Activated T-cell treated with anti-CD3 and anti-CD28 coated beads, Interleukin-2, amount 50 U/mL, for 24 hours (primary cell): Measurements from ENCODE around the gene DCUN1D4.
"Not testable (repeated sequence)": the region's sequence is repeated elsewhere in the genome, so short reads cannot be mapped to it uniquely, and the experiment has no call there.

Experiments
- DNase-seq: peaks from one replicate; pipeline ENCODE4 v3.0.0-alpha.2; 2020
- H3K27ac Mint-ChIP-seq: 2 replicates; pipeline ENCODE4 v1.8.0; 2020; ENCODE audit warnings: mild to moderate bottlenecking, mixed read lengths
- H3K27me3 Mint-ChIP-seq: 2 replicates; pipeline ENCODE4 v1.8.0; 2020; ENCODE audit warnings: mixed read lengths
- H3K36me3 Mint-ChIP-seq: 2 replicates; pipeline ENCODE4 v1.8.0; 2020; ENCODE audit warnings: low read depth, mixed read lengths
- H3K4me1 Mint-ChIP-seq: 2 replicates; pipeline ENCODE4 v1.8.0; 2020; ENCODE audit warnings: low read depth, mixed read lengths
- H3K4me3 Mint-ChIP-seq: 2 replicates; pipeline ENCODE4 v1.8.0; 2020; ENCODE audit warnings: mild to moderate bottlenecking, moderate library complexity, mixed read lengths
- H3K9me3 Mint-ChIP-seq: 2 replicates; pipeline ENCODE4 v1.8.0; 2020; ENCODE audit warnings: mixed read lengths

DCUN1D4 gene

DNA sequence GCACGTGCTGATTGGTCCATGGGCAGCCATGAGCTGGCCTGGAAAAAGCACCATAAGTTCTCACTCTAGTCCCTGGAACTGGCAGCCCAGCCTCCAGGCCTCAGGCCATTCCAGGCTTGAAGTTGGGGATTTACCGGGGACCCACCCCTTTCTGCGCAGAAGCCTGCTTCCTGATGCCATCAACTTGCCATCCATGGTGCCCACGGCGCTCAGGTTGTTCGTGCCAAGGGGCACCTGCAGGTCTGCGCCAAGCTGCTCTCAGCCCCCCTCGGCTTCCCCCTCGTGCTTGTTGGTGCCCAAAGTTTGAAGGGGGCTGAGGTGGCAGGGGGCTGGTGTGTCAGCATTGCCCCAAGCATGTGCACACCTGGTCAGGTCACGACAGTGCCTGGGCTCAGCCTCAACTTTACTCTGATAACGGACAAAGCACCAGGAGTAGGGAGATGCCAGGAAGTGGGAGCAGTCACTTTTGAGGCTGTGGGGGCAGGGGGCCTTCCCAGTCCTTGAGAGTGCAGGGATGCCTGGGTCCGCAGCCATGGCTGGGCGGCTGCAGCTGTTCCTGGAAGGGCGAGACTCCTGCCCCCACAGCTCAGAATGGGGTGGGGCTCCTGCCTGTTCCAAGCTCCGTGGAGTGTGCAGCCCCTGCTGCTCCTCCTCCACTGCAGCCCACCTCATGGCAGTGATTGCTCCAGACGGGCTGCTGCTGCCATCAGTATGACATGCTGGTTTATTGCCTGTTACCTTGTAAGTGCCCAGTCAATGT is 24.9 kb downstream of the DCUN1D4 start:
- no peaks in the 10 kb centered on the region for H3K4me1 Mint-ChIP-seq

GRCh38 chr4:51868449-51868847 is 25.5 kb downstream of the DCUN1D4 start:
- no peak overlapping the region for H3K4me3 Mint-ChIP-seq
- H3K4me1 Mint-ChIP-seq: no peaks in the 10 kb centered on the region
- H3K27me3 Mint-ChIP-seq: no peaks in the 10 kb centered on the region
- no peaks in the 10 kb centered on the region for H3K9me3 Mint-ChIP-seq
- H3K27ac Mint-ChIP-seq: no peak overlapping the region
- no peak for DNase-seq
- peaks cover 94% of the 10 kb centered on the region for H3K36me3 Mint-ChIP-seq

More for the DNA sequence above, 24.9 kb downstream of the DCUN1D4 start:
- no peak overlapping the region for H3K4me3 Mint-ChIP-seq
- H3K27ac Mint-ChIP-seq: no peak overlapping the region
- H3K27me3 Mint-ChIP-seq: no peaks in the 10 kb centered on the region
- no peak for DNase-seq
- H3K9me3 Mint-ChIP-seq: no peaks in the 10 kb centered on the region
- H3K36me3 Mint-ChIP-seq: peaks cover 94% of the 10 kb centered on the region

GRCh38 chr4:51870441-51871188 is 27.7 kb downstream of the DCUN1D4 start:
- H3K4me1 Mint-ChIP-seq: no peaks in the 10 kb centered on the region
- H3K9me3 Mint-ChIP-seq: peaks cover 6% of the 10 kb centered on the region
- H3K4me3 Mint-ChIP-seq: no peak overlapping the region
- H3K27me3 Mint-ChIP-seq: no peaks in the 10 kb centered on the region
- peaks cover 94% of the 10 kb centered on the region for H3K36me3 Mint-ChIP-seq
- no peak overlapping the region for H3K27ac Mint-ChIP-seq
- no peak for DNase-seq

- Mint-ChIP-seq H3K9me3 (peaks cover 6% of the 10 kb centered on the region), H3K27ac (no peak overlapping the region), H3K36me3 (peaks cover 92% of the 10 kb centered on the region), H3K4me3 (no peak overlapping the region), H3K4me1 (no peaks in the 10 kb centered on the region), H3K27me3 (no peaks in the 10 kb centered on the region)
- no peak for DNase-seq
These were observed 29.5 kb downstream of the DCUN1D4 start for GRCh38 chr4:51872283-51872997.

DNA sequence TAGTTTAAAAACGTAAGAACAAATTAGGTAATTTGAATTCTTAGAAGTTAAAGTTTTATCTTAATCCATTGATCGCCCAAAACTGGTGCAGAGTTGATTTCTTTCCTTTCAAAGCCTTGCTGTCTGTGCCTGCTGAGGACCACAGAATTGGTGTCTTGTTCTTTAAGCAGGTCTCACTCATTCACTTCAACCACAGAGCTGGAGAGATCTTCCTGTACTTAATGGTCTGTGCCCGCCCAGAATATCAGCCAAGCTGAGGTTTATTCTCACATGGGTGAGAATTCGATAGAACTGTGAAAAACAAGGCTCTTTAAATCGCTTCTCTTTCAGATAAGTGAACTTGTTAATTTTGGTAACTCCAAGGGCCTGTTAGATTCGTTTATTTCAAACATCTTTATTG is 31.6 kb downstream of the DCUN1D4 start:
- H3K9me3 Mint-ChIP-seq: peaks cover 6% of the 10 kb centered on the region
- peaks cover 96% of the 10 kb centered on the region for H3K36me3 Mint-ChIP-seq
- no peaks in the 10 kb centered on the region for H3K27me3 Mint-ChIP-seq
- DNase-seq: no peak
- no peak overlapping the region for H3K27ac Mint-ChIP-seq
- no peak overlapping the region for H3K4me3 Mint-ChIP-seq
- H3K4me1 Mint-ChIP-seq: no peaks in the 10 kb centered on the region

DNA sequence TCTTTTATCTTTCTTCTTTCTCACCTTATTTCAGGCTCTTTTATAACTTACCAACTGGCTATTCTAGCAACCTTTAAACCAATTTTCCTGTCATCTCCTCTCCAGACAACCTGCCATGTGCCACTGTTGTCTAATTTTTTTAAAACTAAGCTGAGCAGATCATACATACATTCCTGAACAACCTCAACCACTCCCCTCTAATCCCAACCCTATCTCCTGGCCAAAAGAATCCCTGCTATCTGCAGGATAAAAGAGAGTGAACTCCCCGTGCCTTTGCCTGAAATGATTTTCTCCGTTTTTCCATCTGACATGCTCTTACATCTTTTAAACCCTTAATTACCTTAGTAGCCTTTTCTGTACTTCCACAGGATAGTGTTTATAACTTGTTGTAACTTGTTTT is 35.5 kb downstream of the DCUN1D4 start:
- peaks cover 93% of the 10 kb centered on the region for H3K36me3 Mint-ChIP-seq

DNA sequence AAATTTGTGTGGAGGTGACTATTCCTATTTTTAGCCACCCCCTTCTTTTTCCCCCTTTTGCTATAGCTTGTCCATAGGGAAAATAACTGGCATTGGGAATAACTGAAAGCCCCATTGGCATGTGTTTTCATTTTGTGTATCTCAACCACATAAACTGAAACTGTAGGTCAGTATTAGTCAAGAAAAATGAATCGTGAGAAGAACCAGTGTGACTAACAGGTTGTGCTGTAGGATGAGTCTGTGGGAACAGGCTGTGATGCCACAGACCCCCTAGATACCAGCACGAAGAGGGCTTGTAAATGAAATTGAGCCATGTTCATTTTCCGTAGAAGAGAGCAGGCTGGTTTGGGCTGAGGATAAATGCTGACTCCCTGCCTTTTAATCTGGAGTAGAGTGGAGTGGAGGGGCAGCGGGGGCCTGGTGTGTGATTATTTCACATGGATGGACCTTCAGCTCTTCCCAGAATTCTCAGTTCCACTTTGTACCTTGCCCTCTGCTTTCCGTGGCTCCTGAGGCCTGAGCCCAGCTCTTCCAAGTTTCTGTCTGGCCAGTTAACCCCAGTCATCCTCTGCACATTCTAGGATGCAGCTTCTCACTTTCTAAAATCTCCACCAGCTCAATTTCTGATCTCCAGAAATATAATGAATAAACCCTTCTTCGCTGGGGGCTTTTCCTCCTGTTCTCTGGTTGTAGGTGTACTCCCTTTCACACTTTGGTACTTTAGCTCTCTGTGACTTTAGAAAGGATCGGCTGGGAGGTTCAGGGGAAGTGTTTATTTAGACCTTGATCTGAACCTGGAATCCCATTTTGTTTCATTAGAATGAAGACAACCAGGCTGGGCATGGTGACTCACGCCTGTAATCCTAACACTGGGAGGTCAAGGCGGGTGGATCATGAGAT is 37.3 kb downstream of the DCUN1D4 start:
- no peaks in the 10 kb centered on the region for H3K4me1 Mint-ChIP-seq
- no peak overlapping the region for H3K4me3 Mint-ChIP-seq
- H3K27me3 Mint-ChIP-seq: no peaks in the 10 kb centered on the region
- no peak for DNase-seq
- no peaks in the 10 kb centered on the region for H3K9me3 Mint-ChIP-seq
- peaks cover 90% of the 10 kb centered on the region for H3K36me3 Mint-ChIP-seq
- no peak overlapping the region for H3K27ac Mint-ChIP-seq

More for the DNA sequence above, 35.5 kb downstream of the DCUN1D4 start:
- peaks cover 6% of the 10 kb centered on the region for H3K9me3 Mint-ChIP-seq
- no peaks in the 10 kb centered on the region for H3K4me1 Mint-ChIP-seq
- H3K27ac Mint-ChIP-seq: no peak overlapping the region
- H3K4me3 Mint-ChIP-seq: no peak overlapping the region
- DNase-seq: no peak
- no peaks in the 10 kb centered on the region for H3K27me3 Mint-ChIP-seq

GRCh38 chr4:51884055-51884454 is 41.1 kb downstream of the DCUN1D4 start:
- Mint-ChIP-seq H3K4me3 (no peak overlapping the region), H3K4me1 (no peaks in the 10 kb centered on the region), H3K9me3 (no peaks in the 10 kb centered on the region)

DNA sequence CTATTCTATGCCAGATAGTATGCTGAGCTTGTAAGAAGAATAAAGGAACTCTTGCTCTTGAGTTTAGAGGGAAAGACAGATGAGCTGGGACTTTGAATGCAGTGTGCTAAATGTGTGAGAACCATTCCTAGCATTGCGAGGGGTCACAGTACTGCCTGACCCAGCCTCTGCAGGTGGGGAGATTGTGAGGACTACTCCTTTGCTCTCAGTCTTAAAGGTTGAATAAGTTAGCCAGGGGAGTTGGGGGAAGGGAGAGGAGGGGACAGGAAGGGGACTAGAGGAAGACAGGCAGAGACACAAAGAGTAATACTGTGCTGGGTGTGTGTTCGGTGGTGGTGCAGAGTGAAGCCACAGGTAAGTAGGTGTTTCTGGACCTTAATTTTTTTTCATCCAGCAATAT is 41.7 kb downstream of the DCUN1D4 start:
- Mint-ChIP-seq H3K27ac (no peak overlapping the region), H3K27me3 (no peaks in the 10 kb centered on the region), H3K4me1 (no peaks in the 10 kb centered on the region)

More at GRCh38 chr4:51884055-51884454, 41.1 kb downstream of the DCUN1D4 start:
- no peaks in the 10 kb centered on the region for H3K27me3 Mint-ChIP-seq
- no peak for DNase-seq
- H3K36me3 Mint-ChIP-seq: peaks cover 86% of the 10 kb centered on the region
- H3K27ac Mint-ChIP-seq: no peak overlapping the region

GRCh38 chr4:51885363-51885762 is 42.4 kb downstream of the DCUN1D4 start:
- H3K27me3 Mint-ChIP-seq: no peaks in the 10 kb centered on the region
- DNase-seq: no peak

More for the DNA sequence above, 41.7 kb downstream of the DCUN1D4 start:
- H3K36me3 Mint-ChIP-seq: peaks cover 86% of the 10 kb centered on the region
- no peaks in the 10 kb centered on the region for H3K9me3 Mint-ChIP-seq
- DNase-seq: no peak
- H3K4me3 Mint-ChIP-seq: no peak overlapping the region

DNA sequence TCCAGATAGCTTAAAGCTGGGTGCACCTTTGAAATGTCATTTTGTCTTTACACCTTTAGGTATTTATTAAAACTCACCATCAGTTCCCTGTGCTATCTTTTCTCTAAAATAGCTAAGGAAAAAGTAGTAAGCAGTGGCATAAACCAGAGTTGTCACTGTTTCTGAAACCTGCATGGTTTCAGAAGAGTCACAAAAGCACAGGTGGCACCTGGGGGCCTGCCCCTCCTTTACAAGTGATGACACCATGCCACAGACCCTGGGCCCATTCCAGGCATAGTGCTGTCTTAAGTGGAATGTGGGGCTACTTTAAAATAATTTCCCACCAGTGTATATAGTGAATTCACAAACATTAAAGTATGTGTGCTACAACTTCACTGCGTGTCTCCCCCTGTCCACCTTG is 47.8 kb downstream of the DCUN1D4 start:
- H3K27me3 Mint-ChIP-seq: no peaks in the 10 kb centered on the region
- H3K27ac Mint-ChIP-seq: no peak overlapping the region
- no peak overlapping the region for H3K4me3 Mint-ChIP-seq
- DNase-seq: no peak
- no peaks in the 10 kb centered on the region for H3K9me3 Mint-ChIP-seq
- H3K36me3 Mint-ChIP-seq: peaks cover 80% of the 10 kb centered on the region
- H3K4me1 Mint-ChIP-seq: peaks cover 14% of the 10 kb centered on the region

More at GRCh38 chr4:51885363-51885762, 42.4 kb downstream of the DCUN1D4 start:
- H3K27ac Mint-ChIP-seq: no peak overlapping the region
- H3K4me1 Mint-ChIP-seq: no peaks in the 10 kb centered on the region
- peaks cover 86% of the 10 kb centered on the region for H3K36me3 Mint-ChIP-seq
- H3K4me3 Mint-ChIP-seq: no peak overlapping the region
- no peaks in the 10 kb centered on the region for H3K9me3 Mint-ChIP-seq

- H3K27ac Mint-ChIP-seq, DNase-seq, H3K9me3 Mint-ChIP-seq, H3K4me3 Mint-ChIP-seq, H3K27me3 Mint-ChIP-seq: not testable (repeated sequence)
- H3K36me3 Mint-ChIP-seq: peaks cover 81% of the 10 kb centered on the region
- peaks cover 19% of the 10 kb centered on the region for H3K4me1 Mint-ChIP-seq
These were observed 50.4 kb downstream of the DCUN1D4 start for GRCh38 chr4:51893402-51893801.

- peak overlapping the region; percentile 31 for H3K27ac Mint-ChIP-seq
These were observed 51.2 kb downstream of the DCUN1D4 start for GRCh38 chr4:51894059-51894645.

More at GRCh38 chr4:51894059-51894645, 51.2 kb downstream of the DCUN1D4 start:
- DNase-seq: no peak
- H3K4me3 Mint-ChIP-seq: no peak overlapping the region
- H3K27me3 Mint-ChIP-seq: no peaks in the 10 kb centered on the region
- peaks cover 19% of the 10 kb centered on the region for H3K4me1 Mint-ChIP-seq
- H3K36me3 Mint-ChIP-seq: peaks cover 84% of the 10 kb centered on the region
- no peaks in the 10 kb centered on the region for H3K9me3 Mint-ChIP-seq
